Measurements from ENCODE around the gene RADIL. TPM values are rescaled to one million over a fixed set of nuclear protein-coding genes. Genes with fewer than 3 reads are reported as not detected.

Gene RADIL
- total RNA-seq, 1 experiment from 2014 or later: not detected

- no TSS peak for BruUV-seq (replicated peaks)
- Mint-ChIP-seq H3K36me3 (ENCODE audit: insufficient read depth, unreplicated experiment) (no peaks in the 10 kb centered on the region), H3K4me3 (ENCODE audit: unreplicated experiment) (no peak overlapping the region), H3K27ac (ENCODE audit: low read depth, unreplicated experiment) (no peak overlapping the region), H3K27me3 (ENCODE audit: insufficient read depth, unreplicated experiment) (no peaks in the 10 kb centered on the region), H3K9me3 (ENCODE audit: unreplicated experiment) (no peaks in the 10 kb centered on the region), H3K4me1 (ENCODE audit: insufficient read depth, unreplicated experiment) (no peaks in the 10 kb centered on the region)
- intact Hi-C loops (cut with micrococcal nuclease): no loop called here
- TF ChIP-seq, protein P1, sequence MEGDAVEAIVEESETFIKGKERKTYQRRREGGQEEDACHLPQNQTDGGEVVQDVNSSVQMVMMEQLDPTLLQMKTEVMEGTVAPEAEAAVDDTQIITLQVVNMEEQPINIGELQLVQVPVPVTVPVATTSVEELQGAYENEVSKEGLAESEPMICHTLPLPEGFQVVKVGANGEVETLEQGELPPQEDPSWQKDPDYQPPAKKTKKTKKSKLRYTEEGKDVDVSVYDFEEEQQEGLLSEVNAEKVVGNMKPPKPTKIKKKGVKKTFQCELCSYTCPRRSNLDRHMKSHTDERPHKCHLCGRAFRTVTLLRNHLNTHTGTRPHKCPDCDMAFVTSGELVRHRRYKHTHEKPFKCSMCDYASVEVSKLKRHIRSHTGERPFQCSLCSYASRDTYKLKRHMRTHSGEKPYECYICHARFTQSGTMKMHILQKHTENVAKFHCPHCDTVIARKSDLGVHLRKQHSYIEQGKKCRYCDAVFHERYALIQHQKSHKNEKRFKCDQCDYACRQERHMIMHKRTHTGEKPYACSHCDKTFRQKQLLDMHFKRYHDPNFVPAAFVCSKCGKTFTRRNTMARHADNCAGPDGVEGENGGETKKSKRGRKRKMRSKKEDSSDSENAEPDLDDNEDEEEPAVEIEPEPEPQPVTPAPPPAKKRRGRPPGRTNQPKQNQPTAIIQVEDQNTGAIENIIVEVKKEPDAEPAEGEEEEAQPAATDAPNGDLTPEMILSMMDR (IDR thresholded peaks at IDR 0.05; ENCODE audit: unreplicated experiment): no peak
- CTCF ChIA-PET: no interaction called here
- no peak for DNase-seq (ENCODE audit: unreplicated experiment)
- POLR2A ChIA-PET: no interaction called here
These were observed 47.9 kb downstream of the RADIL start for GRCh38 chr7:4835398-4836205.

DNA sequence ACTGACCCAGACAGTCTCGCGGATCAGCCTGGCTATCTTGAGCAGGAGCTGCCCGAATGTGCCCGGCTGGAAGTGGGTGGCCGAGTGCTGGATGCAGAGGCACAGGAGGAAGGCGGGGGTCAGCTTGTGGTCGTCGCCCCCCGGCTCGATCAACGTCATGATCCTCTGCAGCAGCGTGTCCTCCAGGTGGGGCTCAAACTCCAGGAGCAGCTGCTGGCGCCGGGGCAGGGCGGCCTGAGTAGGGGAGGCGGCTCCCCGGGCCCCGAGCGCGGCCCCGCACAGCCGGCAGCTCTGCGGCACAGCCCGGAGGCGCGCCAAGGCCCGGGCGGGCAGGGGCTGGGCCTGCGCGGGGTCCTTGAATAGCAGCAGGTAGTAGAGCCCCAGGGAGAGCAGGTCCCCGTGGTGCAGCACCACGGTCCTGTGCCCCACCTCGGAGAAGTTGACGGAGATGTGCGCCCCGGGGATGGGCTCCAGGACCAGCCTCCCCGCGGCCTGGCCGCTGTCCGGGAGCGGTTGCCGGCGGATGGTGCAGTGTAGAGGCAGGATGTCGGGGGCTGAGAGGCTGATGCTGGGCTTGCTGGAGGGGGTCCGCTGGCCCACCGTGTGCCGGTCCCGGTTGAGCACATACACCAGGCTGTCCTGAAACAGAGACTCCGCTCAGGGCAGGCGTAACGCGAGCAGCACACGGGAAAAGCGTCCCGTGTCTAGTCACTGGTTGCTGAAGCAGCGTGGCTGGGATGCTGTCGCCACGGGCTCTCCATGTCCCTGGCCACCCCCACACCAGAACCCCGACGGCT is 48.7 kb downstream of the RADIL start:
- intact Hi-C loops (cut with micrococcal nuclease): no loop called here
- ChIA-PET CTCF (interaction anchor here (0.6 kb wide), 1 partner anchor 14 kb away, joined by 3 read pairs; no protein-coding TSS in a partner anchor), POLR2A (interaction anchor here (0.5 kb wide), 1 partner anchor 89 kb away, joined by 3 read pairs; no protein-coding TSS in a partner anchor)
- H3K27ac Mint-ChIP-seq (ENCODE audit: low read depth, unreplicated experiment): no peak overlapping the region
- no peak for DNase-seq (ENCODE audit: unreplicated experiment)
- no peaks in the 10 kb centered on the region for H3K4me1 Mint-ChIP-seq (ENCODE audit: insufficient read depth, unreplicated experiment)
- no peaks in the 10 kb centered on the region for H3K9me3 Mint-ChIP-seq (ENCODE audit: unreplicated experiment)
- TF ChIP-seq, protein P1 (IDR thresholded peaks at IDR 0.05; ENCODE audit: unreplicated experiment): no peak
- no peaks in the 10 kb centered on the region for H3K36me3 Mint-ChIP-seq (ENCODE audit: insufficient read depth, unreplicated experiment)
- no peaks in the 10 kb centered on the region for H3K27me3 Mint-ChIP-seq (ENCODE audit: insufficient read depth, unreplicated experiment)
- BruUV-seq (replicated peaks): no TSS peak
- no peak overlapping the region for H3K4me3 Mint-ChIP-seq (ENCODE audit: unreplicated experiment)

DNA sequence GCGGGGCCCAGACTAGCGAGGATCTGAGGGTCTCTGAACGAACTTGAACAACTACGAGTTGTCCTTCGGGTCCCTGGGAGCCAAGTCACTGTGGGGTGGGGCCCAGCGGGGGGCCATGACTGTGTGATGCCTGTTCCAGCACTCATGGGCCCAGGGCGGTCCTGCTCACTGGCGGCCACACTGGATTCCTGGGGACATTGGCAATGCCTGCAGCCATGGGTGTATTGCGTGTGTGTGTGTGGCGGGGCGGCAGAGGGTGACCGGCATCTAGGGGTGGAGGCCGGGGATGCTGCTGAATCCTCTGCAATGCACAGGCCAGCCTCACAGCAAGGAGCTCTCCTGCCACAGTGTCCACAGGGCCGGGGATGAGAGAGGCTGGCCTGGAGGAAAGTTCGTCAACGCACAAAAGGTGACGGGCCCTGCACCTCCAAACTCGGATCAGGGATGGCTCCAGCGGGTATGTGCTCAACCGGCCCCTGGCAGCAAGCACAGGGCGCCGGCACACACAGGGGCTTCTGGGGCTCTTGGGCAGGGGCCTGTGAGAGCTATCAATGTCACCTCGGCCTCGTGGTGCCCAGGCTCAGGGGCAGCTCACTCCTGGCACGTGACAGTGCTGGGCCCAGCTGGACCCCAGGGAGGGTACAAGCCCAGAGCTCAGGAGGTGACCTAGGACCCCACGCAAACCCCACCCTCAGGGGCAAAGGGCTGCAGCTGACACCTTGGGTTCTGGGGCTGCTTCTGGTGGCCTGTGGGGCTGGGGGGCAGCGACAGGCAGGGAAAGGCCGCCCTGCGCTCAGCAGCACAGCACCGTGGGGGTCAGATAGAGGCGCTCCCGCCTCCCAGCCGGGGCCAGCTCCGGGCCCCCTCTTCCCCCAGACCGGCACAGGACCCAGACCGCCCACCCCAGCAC is 49.6 kb downstream of the RADIL start:
- POLR2A ChIA-PET: no interaction called here
- intact Hi-C loops (cut with micrococcal nuclease): no loop called here
- TF ChIP-seq, protein P1 (IDR thresholded peaks at IDR 0.05; ENCODE audit: unreplicated experiment): no peak
- H3K36me3 Mint-ChIP-seq (ENCODE audit: insufficient read depth, unreplicated experiment): no peaks in the 10 kb centered on the region
- no peaks in the 10 kb centered on the region for H3K4me1 Mint-ChIP-seq (ENCODE audit: insufficient read depth, unreplicated experiment)
- CTCF ChIA-PET: interaction anchor here (0.6 kb wide), 1 partner anchor 15 kb away, joined by 3 read pairs; no protein-coding TSS in a partner anchor
- H3K27me3 Mint-ChIP-seq (ENCODE audit: insufficient read depth, unreplicated experiment): no peaks in the 10 kb centered on the region
- H3K9me3 Mint-ChIP-seq (ENCODE audit: unreplicated experiment): no peaks in the 10 kb centered on the region
- no peak overlapping the region for H3K27ac Mint-ChIP-seq (ENCODE audit: low read depth, unreplicated experiment)
- DNase-seq (ENCODE audit: unreplicated experiment): no peak
- no TSS peak for BruUV-seq (replicated peaks)
- no peak overlapping the region for H3K4me3 Mint-ChIP-seq (ENCODE audit: unreplicated experiment)

Measured in MCF 10A (cell line).